ENCODE results near the gene CTSS.

Gene CTSS

GRCh38 chr1:150695561-150695960 lies 70.0 kb downstream of the CTSS start:
- DNase-seq (ENCODE audit: low read depth): peak; percentile 18
- TF ChIP-seq CTCF (conservative IDR thresholded peaks at IDR 0.05; ENCODE audit: low read depth, low read length): no peak
- H3K4me3 ChIP-seq (ENCODE audit: low read depth, low read length): no peak overlapping the region

DNA sequence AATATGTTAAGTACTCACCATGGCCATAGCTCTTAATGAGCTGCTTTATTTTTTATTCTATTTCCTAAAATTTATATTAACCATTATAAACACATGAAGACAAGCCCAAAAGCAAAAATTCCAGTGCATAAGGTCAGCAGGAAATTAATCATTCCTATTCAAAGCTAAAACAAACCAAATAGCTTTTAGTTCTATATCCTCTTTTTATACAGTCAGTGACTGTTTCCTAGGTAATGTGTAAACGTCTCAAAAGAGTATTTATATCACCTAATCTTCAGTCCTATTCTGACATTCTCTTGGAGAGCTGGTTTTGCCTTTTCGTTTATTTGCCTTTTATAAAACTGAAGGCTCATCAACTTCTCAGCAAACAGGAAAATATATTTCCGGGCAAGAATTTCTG lies 72.9 kb downstream of the CTSS start:
- no peak for DNase-seq (ENCODE audit: low read depth)
- no peak for TF ChIP-seq CTCF (conservative IDR thresholded peaks at IDR 0.05; ENCODE audit: low read depth, low read length)
- no peak overlapping the region for H3K4me3 ChIP-seq (ENCODE audit: low read depth, low read length)

DNA sequence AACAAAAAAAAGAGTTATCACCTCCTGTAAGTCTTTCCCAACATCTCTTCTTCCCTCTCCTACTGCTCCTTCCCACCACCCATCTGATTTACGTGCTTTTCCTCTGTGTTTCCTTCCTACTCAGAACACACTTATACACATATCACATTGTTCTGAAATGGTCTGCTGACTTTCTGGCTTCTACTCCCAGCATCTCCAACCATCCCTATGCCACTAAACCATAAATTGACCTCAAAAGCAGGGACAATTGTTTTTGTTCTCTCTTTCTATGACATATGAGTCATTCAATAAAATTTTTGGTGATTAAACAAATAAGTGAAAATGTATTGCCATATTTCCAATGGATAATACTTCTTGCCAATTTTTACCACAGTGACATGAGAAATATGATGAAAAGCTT lies 76.8 kb downstream of the CTSS start:
- no peak overlapping the region for H3K4me3 ChIP-seq (ENCODE audit: low read depth, low read length)
- no peak for TF ChIP-seq CTCF (conservative IDR thresholded peaks at IDR 0.05; ENCODE audit: low read depth, low read length)
- DNase-seq (ENCODE audit: low read depth): no peak

DNA sequence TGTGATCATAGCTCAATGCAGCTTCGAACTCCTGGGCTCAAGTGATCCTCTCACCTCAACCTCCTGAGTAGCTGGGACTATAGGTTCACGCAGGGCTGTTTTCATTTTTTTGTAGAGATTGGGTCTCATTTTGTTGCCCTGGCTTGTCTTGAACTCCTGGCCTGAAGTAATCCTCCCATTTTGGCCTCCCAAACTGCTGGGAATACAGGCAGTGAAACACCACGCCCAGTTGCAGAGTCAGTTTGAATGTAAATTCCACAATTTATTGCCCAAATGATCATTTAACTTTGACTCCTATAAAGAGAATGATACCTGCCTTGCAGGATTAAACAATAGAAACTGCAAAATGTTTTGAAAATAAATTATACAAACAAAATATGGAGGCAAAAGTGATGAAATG lies 79.3 kb downstream of the CTSS start:
- H3K4me3 ChIP-seq (ENCODE audit: low read depth, low read length): no peak overlapping the region
- no peak for DNase-seq (ENCODE audit: low read depth)
- no peak for TF ChIP-seq CTCF (conservative IDR thresholded peaks at IDR 0.05; ENCODE audit: low read depth, low read length)

- no peak for DNase-seq (ENCODE audit: low read depth)
- no peak for TF ChIP-seq CTCF (conservative IDR thresholded peaks at IDR 0.05; ENCODE audit: low read depth, low read length)
- no peak overlapping the region for H3K4me3 ChIP-seq (ENCODE audit: low read depth, low read length)
These were observed 81.7 kb downstream of the CTSS start for GRCh38 chr1:150683914-150684313.

Measured in choroid plexus epithelial cell (primary cell).